ACHN (cell line): ENCODE results near the gene JMJD1C.
"Not testable (repeated sequence)": the region's sequence is repeated elsewhere in the genome, so short reads cannot be mapped to it uniquely, and the experiment has no call there.

ENCODE experiments used
- DNase-seq: peaks from one replicate; pipeline ENCODE4 v3.0.0-alpha.2; 2015
- in situ Hi-C: cut with HindIII; loops from 2 replicates; pipeline ENCODE4 v1.10.0; 2017; ENCODE audit warnings: low sequenced_read_pairs, low pct_ligation_motif_present, low pct_unique_long_range_greater_than_20kb

The JMJD1C gene

GRCh38 chr10:63465293-63466143, at the start of gene JMJD1C:
TSS of gene JMJD1C (minus strand) at chr10:63465977. CDS start at chr10:63465662, 315 bp downstream.
- DNase-seq = peak; percentile 89
- in situ Hi-C loops = no loop called here

GRCh38 chr10:63515002-63515763, 49.4 kb upstream of the JMJD1C start:
- in situ Hi-C loops = no loop called here

GRCh38 chr10:63506554-63506953, 40.8 kb upstream of the JMJD1C start:
- in situ Hi-C loops = no loop called here
- DNase-seq = no peak

More at GRCh38 chr10:63515002-63515763, 49.4 kb upstream of the JMJD1C start:
- peak; percentile 23 for DNase-seq

- no peak for DNase-seq
- in situ Hi-C loops = no loop called here
These were observed 39.8 kb upstream of the JMJD1C start for GRCh38 chr10:63505562-63505961.

GRCh38 chr10:63504145-63504881, 38.5 kb upstream of the JMJD1C start:
- in situ Hi-C loops = no loop called here
- DNase-seq = no peak

GRCh38 chr10:63503395-63503794, 37.6 kb upstream of the JMJD1C start:
- DNase-seq = no peak
- in situ Hi-C loops = no loop called here

GRCh38 chr10:63502832-63503231, 37.1 kb upstream of the JMJD1C start:
- no peak for DNase-seq
- in situ Hi-C loops = no loop called here

- in situ Hi-C loops = no loop called here
- no peak for DNase-seq
These were observed 36.2 kb upstream of the JMJD1C start for GRCh38 chr10:63501954-63502353.

- DNase-seq, in situ Hi-C loops: not testable (repeated sequence)
These were observed 34.8 kb upstream of the JMJD1C start for GRCh38 chr10:63500551-63500950.

- DNase-seq = no peak
- in situ Hi-C loops = no loop called here
These were observed 32.9 kb upstream of the JMJD1C start for GRCh38 chr10:63498665-63499064.

- in situ Hi-C loops = no loop called here
These were observed 31.5 kb upstream of the JMJD1C start for GRCh38 chr10:63497321-63497720.

GRCh38 chr10:63496561-63496960, 30.8 kb upstream of the JMJD1C start:
- DNase-seq = no peak
- in situ Hi-C loops = no loop called here

More at GRCh38 chr10:63497321-63497720, 31.5 kb upstream of the JMJD1C start:
- DNase-seq = no peak

GRCh38 chr10:63494951-63495350, 29.2 kb upstream of the JMJD1C start:
- in situ Hi-C loops = no loop called here

GRCh38 chr10:63493004-63493403, 27.2 kb upstream of the JMJD1C start:
- no peak for DNase-seq
- in situ Hi-C loops = no loop called here

More at GRCh38 chr10:63494951-63495350, 29.2 kb upstream of the JMJD1C start:
- no peak for DNase-seq

- DNase-seq, in situ Hi-C loops: not testable (repeated sequence)
These were observed 26.5 kb upstream of the JMJD1C start for GRCh38 chr10:63492317-63492690.

- no peak for DNase-seq
- in situ Hi-C loops = no loop called here
These were observed 26.0 kb upstream of the JMJD1C start for GRCh38 chr10:63491588-63492316.

GRCh38 chr10:63489838-63490237, 24.1 kb upstream of the JMJD1C start:
- DNase-seq = no peak
- in situ Hi-C loops = no loop called here

- in situ Hi-C loops = no loop called here
- no peak for DNase-seq
These were observed 22.2 kb upstream of the JMJD1C start for GRCh38 chr10:63487990-63488389.
